SW 1271 (cell line): ENCODE results near the gene CCNJ.

Experiments used
- DNase-seq, 2 experiments: peaks; one replicate each; lab custom pipeline; 2025; lab: John Stamatoyannopoulos, UW

The CCNJ gene

DNA sequence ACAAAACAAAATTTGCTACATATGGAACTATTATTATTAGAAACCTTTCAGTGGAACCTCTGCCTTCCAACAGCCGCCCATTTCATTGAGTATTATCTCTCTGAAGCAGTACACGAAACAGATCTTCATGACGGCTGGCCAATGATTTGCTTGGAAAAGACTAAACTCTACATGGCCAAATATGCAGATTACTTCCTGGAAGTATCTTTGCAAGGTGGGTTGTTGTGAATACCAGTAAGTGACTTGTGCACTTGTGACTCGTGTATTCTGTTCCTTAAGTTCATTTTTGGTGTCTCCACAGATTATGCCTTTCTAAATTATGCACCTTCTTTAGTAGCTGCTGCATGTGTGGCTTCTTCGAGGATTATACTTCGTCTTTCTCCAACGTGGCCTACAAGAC is 13.4 kb downstream of the CCNJ start:
- DNase-seq = no peak

DNA sequence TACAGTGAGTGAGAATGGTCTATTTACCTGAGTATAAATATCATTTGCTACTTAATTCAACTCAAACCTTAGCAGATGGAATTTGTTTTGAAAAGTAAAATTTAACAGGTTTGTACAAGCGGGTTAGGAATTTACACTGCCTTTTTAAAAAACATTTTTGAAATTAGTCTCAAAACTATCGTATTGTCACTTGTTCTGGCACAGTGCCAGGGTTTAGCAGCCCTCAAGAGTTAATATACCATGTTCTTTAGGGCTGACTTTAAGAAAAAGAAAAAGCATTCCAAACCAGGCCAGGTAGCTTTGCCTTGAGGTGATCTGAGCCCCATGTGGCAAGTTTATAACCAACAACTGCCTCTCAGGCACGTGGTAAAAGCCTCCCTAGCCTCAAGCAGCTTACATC is 17.8 kb downstream of the CCNJ start:
- DNase-seq = no peak

DNA sequence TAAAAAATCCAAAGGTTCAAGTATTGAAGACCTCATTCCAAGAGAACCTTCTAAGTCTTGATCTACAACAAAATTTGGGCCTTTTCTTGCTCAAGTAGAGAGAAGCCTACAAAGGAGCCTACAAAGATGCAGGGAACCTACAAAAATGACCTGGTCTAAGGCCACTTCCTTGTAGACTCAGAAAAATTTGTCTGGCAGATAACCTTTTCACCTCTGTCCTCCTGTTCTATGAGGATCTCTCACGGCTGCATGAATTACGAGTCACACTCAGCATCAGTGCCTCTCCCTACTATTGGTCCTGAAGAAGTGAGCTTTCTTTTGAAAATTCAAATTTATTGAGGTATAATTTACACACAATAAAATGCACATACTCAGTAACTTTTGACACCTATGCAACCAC is 29.3 kb downstream of the CCNJ start:
- peak in 1 of 2 experiments; percentile 4 for DNase-seq

DNA sequence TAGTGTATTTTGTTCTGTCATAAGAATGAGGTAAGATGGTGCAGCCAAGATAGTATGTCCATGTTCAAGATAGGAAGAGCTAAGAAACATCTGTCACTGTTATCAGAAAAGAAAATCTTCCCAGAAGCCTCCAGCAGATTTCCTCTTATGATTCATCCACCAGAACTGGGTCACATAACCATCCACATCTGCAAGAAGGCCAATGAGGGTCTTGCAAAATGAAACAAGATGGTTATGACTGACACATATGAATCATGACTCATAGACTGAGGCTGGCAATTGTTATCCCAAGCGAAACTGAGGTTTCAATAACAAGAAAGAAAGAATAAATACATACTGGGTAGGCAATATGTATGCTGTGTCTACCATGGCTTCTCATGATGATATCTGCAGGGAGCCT is 30.3 kb downstream of the CCNJ start:
- peak in 1 of 2 experiments; percentile 8 for DNase-seq

DNA sequence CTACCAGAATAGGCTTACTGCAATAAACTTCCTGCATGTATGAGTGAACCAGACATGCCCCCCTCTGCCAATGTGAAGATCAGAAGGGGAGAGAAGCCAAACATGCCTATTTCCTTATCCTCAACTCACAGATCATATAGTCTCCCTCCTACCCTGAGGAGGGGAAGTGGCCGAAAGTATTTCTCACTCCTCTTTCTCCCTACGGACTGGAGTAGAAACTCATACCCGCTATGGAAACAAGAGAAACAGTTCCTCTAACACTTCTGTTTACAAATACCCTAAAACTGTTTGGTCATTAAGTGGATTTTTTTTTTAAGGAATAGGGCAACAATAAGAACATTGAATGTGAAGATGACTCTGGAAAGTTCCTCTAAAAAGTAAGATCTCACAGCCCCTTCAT is 31.4 kb downstream of the CCNJ start:
- DNase-seq = no peak

DNA sequence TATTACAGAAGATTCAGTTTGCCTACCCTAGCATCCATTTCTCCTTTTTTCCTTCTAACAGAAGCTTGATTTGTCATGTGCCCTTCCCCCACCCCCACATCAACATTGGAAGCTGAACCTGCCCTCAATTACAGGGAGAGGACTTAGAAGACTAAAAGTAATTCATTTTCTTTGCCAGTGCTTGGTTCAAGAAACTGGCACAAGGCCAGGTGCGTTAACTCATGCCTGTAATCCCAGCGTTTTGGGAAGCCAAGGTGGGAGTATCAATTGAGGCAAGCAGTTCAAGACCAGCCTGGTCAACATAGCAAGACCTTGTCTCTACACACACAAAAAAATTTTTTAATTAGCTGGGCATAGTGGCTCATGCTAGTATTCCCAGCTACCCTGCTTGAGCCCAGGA is 32.6 kb downstream of the CCNJ start:
- no peak for DNase-seq

GRCh38 chr10:96077156-96077555 is 33.8 kb downstream of the CCNJ start:
- DNase-seq = no peak

DNA sequence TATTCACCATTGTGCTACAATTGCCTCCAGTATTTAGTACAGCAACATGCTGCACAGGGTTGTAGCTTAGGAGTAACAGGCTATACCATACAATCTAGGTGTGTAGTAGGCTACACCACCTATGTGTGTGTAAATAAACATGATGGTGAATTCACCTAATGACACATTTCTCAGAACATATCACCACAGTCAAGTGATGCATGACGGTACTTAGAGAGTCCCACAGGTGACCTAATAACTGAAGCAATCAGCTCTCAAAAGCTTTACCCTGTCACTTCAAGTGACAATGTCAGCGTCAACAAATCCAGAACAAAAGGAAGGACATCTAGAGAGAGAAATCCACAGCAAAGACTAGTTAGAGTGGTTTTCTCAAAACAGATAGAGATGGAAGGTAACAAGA is 38.8 kb downstream of the CCNJ start:
- no peak for DNase-seq

- DNase-seq = no peak
Observed at GRCh38 chr10:96082748-96083147, 39.4 kb downstream of the CCNJ start.

DNA sequence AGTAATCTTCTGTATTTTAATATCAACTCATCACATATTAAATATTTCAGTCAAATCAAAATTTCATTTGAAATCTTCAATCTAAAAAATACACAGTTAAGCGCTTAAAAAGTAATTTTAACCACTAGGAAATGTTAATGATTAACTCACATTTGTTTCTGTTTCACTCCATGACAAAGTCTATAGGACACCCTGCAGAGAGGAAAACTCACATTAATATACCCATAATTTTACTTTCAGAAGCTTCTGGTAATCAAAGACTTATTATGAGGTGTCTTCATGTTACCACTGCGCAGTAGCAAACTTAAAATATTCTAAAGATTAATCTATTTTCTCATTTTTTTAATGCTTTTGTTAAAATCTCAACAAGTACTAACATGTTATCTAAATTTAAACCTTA is 45.7 kb downstream of the CCNJ start:
- no peak for DNase-seq

GRCh38 chr10:96089670-96090462 is 46.5 kb downstream of the CCNJ start:
- peak; percentile 67 to 88 for DNase-seq

GRCh38 chr10:96090463-96090800 is 47.0 kb downstream of the CCNJ start:
- no peak for DNase-seq

GRCh38 chr10:96092999-96093767 is 49.8 kb downstream of the CCNJ start:
- no peak for DNase-seq

- DNase-seq = no peak
Observed at GRCh38 chr10:96093948-96094347, 50.6 kb downstream of the CCNJ start.

- no peak for DNase-seq
Observed at GRCh38 chr10:96096958-96097357, 53.6 kb downstream of the CCNJ start.

DNA sequence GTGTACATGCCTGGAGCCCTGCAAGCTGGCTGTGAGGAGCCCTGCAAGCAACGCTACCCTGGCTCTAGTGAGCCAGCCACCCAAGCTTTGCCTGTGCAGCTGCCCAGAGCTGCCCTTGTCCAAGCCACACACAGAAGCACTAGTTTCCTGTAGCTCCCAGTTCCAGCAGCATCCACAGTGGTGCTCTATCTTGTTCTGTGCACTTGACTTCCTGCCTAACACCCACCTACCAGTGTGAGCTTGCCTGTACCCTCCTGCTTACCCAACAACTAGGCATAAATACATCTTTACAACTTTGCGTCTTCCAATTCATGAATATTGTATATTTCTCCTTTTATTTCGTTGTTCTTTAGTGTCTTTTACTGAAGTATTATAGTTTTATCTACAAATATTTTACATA is 54.5 kb downstream of the CCNJ start:
- DNase-seq = no peak

GRCh38 chr10:96107623-96108038 is 64.2 kb downstream of the CCNJ start:
- no peak for DNase-seq
